Myocyte (in vitro differentiated cells): ENCODE measurements around the gene HELQ. TPM values are rescaled to one million over a fixed set of nuclear protein-coding genes. Genes with fewer than 3 reads are reported as not detected.
A peak's percentile ranks its signal among the peaks of the same experiment; 100 is the strongest.

Experiments
- DNase-seq: peaks from one replicate; pipeline ENCODE4 v3.0.0-alpha.2; 2012; ENCODE audit warnings: low read depth
- total RNA-seq: library from RNA; depleted of rRNA; stranded (reverse); fragments of >200 nt; gene quantifications from 2 replicates; pipeline ENCODE4 v1.2.3, GENCODE V29; 2014

HELQ gene
- total RNA-seq, 1 donor from 2014 or later: 14.4 TPM

DNA sequence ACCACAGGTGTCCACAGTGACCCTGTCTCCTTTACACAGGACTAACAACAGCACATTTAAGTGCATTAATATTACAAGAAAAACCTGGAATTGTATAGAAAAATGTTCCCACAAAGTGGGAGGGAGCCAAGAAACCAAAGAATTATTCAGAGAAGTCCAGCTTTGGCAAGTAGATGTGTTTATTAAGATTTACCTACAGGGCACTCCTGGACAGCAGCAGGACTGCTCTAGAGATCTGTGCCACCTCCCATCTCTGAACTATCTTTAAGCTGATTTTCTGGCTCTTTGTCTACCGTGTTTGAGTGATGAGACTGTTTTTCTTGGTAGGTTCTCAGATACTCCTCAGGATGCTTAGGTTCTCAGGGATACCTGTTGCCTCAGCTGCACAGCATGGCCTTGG, 82.7 kb downstream of the HELQ start:
- DNase-seq: no peak

DNA sequence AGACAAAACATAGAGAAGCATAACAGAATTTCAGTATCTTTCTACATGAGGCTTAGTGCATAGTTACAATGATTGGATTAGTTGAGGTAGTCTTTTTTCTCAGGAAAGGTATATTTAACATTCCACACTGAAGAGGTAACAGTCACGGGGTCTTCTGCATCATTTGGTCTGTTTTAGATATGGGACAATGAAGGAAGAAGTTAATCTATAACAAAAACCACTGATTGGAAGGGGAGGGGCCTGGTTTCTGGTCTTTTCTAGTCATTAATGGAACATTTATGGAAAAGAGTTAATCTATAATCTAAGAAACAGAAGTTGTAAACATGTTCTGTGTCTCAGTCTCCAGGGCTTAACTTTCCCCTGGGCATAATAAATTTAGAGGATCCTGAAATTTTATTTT, 83.7 kb downstream of the HELQ start:
- no peak for DNase-seq

DNA sequence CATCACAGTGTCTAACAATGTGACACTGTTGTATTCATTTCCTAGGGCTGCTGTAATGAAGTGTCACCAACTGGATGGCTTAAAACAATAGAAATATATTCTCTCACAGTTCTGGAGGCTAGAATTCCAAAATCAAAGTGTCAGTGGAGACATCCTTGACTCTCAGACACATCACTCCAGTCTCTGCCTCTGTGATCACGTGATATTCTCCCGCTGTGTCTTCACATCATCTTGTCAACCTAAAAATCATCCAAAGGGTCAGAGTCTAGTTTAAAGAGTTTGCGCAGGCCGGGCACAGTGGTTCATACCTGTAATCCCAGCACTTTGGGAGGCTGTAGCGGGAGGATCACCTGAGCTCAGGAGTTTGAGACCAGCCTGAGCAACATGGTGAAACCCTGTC, 84.4 kb downstream of the HELQ start:
- no peak for DNase-seq

DNA sequence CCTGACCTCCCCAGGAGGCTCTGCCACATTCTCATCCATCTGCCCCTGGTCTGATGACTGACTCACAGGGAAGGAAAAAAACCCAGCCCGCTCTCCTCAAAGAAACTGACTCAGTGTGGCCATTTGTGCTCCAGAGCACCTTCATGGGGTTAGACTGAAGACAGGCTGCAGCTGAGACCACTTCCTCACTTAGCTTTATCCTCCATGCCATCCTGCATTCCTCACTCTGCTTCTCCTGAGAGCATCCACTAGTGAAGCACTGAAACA, 85.0 kb downstream of the HELQ start:
- no peak for DNase-seq

DNA sequence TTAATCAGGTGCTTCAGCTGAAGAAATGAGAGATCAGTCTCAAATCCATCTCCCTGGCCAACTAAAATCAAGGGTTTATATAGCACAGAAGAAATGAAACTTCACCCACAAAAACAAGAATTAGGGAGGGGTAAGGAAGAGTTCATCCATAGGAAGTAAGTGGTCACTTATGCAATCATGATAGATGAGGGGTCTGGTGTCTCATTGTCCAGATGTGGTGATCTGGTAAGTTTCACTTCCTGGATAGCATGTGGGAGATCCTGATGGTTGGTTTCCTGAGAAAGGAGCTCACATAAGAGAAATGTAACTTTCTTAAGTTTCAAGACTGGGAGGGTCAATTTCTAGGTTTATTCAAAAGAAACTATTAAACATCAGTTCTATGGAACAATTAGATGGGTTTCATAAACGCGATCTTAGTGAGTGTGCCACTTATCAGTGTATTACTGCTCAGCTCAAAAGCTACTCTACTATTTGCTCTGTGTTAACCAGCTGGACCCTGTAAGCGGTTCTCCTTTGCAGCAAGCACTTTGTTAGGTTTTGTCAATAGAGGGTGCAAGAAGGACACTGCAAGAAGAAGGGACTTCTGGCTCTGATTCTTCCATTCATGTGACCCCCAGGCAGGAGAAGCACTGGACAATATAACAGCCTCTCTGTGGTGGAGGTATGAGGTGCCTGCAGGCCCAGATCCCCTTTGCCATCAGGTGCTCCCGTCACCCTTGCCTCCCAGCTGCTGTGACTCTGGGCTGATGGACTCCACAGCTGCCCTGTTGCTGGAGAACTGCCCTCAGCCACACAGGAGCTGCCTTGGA, 85.6 kb downstream of the HELQ start:
- DNase-seq: peak; percentile 63

DNA sequence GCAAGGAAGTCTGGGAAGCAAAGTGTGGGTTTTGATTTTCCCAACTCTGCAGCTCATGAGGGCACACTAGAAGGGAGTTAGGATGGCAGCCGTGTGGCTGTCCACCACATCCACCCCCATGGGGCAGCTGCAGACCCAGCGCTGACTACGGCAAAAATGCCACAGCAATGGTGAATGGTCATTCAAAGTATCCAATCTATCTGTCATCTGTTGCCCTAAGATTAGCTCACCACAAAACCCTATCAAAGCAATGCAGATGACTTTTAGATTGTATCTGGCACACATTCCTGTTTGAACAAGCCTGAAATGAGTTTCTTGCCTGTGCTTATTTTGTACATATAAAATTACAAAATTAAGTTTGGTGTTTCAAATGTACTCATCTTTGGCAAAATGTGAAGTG, 91.3 kb downstream of the HELQ start:
- peak; percentile 95 for DNase-seq

DNA sequence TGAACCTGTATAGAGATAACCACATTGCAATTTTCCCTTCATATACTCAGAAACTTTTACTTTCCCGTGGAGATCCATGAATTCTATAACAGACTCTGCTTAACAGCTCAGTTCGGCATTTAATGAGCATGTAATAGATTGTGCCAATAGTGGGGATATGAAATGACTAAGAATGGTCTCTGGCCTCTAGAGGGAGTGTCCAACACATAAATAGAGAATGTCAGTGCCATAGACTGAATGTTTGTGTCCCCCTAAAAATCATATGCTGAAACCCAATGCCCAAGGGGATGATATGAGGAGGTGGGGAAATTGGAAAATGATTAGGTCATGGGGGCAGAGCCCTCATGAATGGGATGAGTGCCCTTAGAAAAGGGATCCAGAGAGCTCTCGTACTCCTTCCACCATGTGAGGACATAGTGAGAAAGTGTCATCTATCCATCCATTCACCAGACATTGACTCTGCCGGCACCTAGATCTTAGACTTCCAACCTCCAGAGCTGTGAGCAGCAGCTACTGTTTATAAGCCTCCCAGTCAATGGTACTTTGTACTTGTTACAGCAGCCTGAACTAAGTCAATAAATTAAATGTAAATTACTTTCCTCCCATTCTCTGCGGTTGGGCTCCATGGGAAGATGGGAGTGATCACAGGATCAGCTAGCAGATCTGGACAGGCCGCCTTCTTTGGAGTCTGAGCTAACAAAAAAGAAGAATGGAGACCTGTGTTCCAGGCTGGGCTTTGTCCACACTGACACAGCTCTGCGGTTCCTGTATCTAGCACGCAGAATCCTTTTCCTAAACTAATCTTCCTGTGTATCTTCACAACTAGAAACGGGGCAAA, 92.9 kb downstream of the HELQ start:
- peak; percentile 68 for DNase-seq

DNA sequence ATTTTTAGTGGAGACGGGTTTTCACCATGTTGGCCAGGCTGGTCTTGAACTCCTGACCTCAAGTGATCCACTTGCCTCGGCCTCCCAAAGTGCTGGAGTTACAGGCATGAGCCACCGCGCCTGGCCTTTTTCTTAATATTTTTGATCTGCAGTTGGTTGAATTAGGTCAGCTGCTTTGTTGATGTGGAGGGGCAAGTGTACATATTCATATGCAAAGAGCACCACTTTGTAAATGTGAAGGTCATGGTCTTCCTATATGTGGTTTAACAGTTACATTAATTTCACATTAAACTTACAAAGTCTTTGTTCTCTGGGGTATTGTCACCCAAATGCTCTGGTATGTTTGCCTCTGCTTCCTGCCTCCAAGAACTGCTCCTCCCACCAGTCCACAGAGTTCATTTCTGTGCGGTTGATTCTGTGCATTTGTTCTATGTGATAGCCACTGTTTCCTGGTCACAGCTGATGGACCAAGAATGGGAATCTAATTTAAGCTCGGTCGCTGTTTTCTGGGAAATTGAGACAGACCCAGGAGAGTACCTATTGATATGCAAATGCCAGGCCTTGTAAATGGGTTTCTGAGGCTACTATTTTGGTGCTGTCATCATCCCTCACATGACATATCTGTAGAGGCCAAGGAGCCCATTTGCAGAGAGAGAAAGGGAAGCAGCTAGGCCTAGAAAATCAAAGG, 94.1 kb downstream of the HELQ start:
- peak; percentile 38 for DNase-seq

DNA sequence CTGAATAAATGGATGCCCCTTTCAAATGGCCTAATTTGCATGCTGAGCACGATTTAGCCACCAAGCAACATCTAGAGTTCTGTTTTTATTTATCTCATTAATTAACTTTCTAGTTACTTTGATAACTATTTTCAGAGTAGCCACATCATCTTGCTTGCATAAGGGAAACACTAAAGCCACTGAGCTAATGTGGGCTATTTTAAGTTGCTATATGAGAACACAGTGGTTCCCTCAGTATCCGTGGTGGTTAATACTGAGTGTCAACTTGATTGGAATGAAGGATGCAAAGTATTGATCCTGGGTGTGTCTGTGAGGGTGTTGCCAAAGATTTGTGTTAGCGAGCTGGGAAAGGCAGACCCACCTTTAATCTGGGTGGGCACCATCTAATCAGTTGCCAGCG, 95.6 kb downstream of the HELQ start:
- peak; percentile 64 for DNase-seq

DNA sequence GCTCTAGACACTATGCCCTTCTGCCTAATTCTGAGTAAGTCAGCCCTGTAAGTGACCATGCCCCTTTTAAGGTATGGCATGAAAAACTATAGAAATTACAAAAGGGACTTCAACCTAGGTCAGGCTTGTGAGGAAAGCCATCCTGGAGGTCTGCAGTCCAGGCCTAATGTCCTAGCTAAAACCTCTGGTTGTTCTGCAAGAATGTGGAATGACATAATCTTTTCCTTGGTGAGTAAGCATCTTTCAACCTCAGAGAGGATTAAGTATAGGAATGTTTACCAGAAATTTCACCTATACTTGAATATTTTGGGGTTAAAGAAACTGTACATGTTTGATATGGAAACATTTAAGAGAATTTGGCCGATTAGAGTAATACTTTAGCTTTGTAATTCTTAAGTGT, 97.2 kb downstream of the HELQ start:
- peak; percentile 45 for DNase-seq

Other genes with a start within 250 kb of the HELQ start
- gene COQ2, start 171.0 kb downstream of the HELQ start, total RNA-seq: 13.8 and 15.1 TPM in 2 replicates
- gene HPSE, start 121.0 kb downstream of the HELQ start, total RNA-seq: 0.21 and 0.26 TPM in 2 replicates
- gene MRPS18C, start 235 bp upstream of the HELQ start, total RNA-seq: 18.7 and 25.3 TPM in 2 replicates
- 12.9 and 14.0 TPM in 2 replicates for gene ABRAXAS1, start 29.3 kb upstream of the HELQ start, total RNA-seq
- gene GPAT3, start 80.3 kb upstream of the HELQ start, total RNA-seq: 13.0 and 15.2 TPM in 2 replicates